ENCODE data around the gene MS4A10.

Gene MS4A10

GRCh38 chr11:60845338-60845737 is 60.2 kb downstream of the MS4A10 start:
- Histone ChIP-seq H3K9me3 (ENCODE audit: control insufficient read depth, low read depth, low read length) (no peaks in the 10 kb centered on the region), H3K9ac (ENCODE audit: low read length) (no peak overlapping the region), H3K4me3 (ENCODE audit: low read length) (no peak overlapping the region), H3K27me3 (ENCODE audit: control insufficient read depth, insufficient read depth, low read length) (no peaks in the 10 kb centered on the region), H3K27ac (ENCODE audit: low read length) (no peak overlapping the region), H3K4me1 (ENCODE audit: control insufficient read depth, low read depth, low read length) (peaks cover 13% of the 10 kb centered on the region), H3K36me3 (ENCODE audit: control insufficient read depth, low read depth, low read length) (peaks cover 26% of the 10 kb centered on the region)

- no peak overlapping the region for H3K9ac ChIP-seq (ENCODE audit: low read length)
- H3K4me1 ChIP-seq (ENCODE audit: control insufficient read depth, low read depth, low read length), result peaks cover 8% of the 10 kb centered on the region
- H3K4me3 ChIP-seq (ENCODE audit: low read length), result no peak overlapping the region
- no peak overlapping the region for H3K27ac ChIP-seq (ENCODE audit: low read length)
- H3K27me3 ChIP-seq (ENCODE audit: control insufficient read depth, insufficient read depth, low read length), result no peaks in the 10 kb centered on the region
- H3K36me3 ChIP-seq (ENCODE audit: control insufficient read depth, low read depth, low read length), result peaks cover 35% of the 10 kb centered on the region
- H3K9me3 ChIP-seq (ENCODE audit: control insufficient read depth, low read depth, low read length), result no peaks in the 10 kb centered on the region
These were observed 62.1 kb downstream of the MS4A10 start for GRCh38 chr11:60847281-60847680.

GRCh38 chr11:60847896-60848295 is 62.8 kb downstream of the MS4A10 start:
- Histone ChIP-seq H3K36me3 (ENCODE audit: control insufficient read depth, low read depth, low read length) (peaks cover 35% of the 10 kb centered on the region), H3K9ac (ENCODE audit: low read length) (no peak overlapping the region), H3K4me1 (ENCODE audit: control insufficient read depth, low read depth, low read length) (peaks cover 8% of the 10 kb centered on the region), H3K4me3 (ENCODE audit: low read length) (no peak overlapping the region), H3K27ac (ENCODE audit: low read length) (no peak overlapping the region), H3K27me3 (ENCODE audit: control insufficient read depth, insufficient read depth, low read length) (no peaks in the 10 kb centered on the region), H3K9me3 (ENCODE audit: control insufficient read depth, low read depth, low read length) (no peaks in the 10 kb centered on the region)

- Histone ChIP-seq H3K9ac (ENCODE audit: low read length) (no peak overlapping the region), H3K36me3 (ENCODE audit: control insufficient read depth, low read depth, low read length) (peaks cover 35% of the 10 kb centered on the region), H3K27me3 (ENCODE audit: control insufficient read depth, insufficient read depth, low read length) (peaks cover 6% of the 10 kb centered on the region), H3K9me3 (ENCODE audit: control insufficient read depth, low read depth, low read length) (no peaks in the 10 kb centered on the region), H3K4me3 (ENCODE audit: low read length) (no peak overlapping the region), H3K4me1 (ENCODE audit: control insufficient read depth, low read depth, low read length) (peaks cover 2% of the 10 kb centered on the region), H3K27ac (ENCODE audit: low read length) (no peak overlapping the region)
These were observed 63.6 kb downstream of the MS4A10 start for GRCh38 chr11:60848714-60849151.

GRCh38 chr11:60849641-60850520 is 64.7 kb downstream of the MS4A10 start:
- no peaks in the 10 kb centered on the region for H3K9me3 ChIP-seq (ENCODE audit: control insufficient read depth, low read depth, low read length)
- peaks cover 34% of the 10 kb centered on the region for H3K36me3 ChIP-seq (ENCODE audit: control insufficient read depth, low read depth, low read length)
- H3K4me1 ChIP-seq (ENCODE audit: control insufficient read depth, low read depth, low read length), result no peaks in the 10 kb centered on the region
- peaks cover 6% of the 10 kb centered on the region for H3K27me3 ChIP-seq (ENCODE audit: control insufficient read depth, insufficient read depth, low read length)
- H3K9ac ChIP-seq (ENCODE audit: low read length), result no peak overlapping the region
- H3K27ac ChIP-seq (ENCODE audit: low read length), result no peak overlapping the region
- H3K4me3 ChIP-seq (ENCODE audit: low read length), result no peak overlapping the region

All from iPS-18a (cell line).